A673 (cell line): ENCODE data around the gene NKX6-2. TPM values are rescaled to one million over a fixed set of nuclear protein-coding genes. Genes with fewer than 3 reads are reported as not detected.

Experiments
- BruUV-seq: library from RNA; stranded (reverse); fragments of 400-500 nt; replicated peaks from 2 replicates; lab custom pipeline; 2021; lab: Mats Ljungman, UMichigan
- CTCF ChIA-PET: fragments of 300-600 bp; sonication (Branson Sonifier 250); formaldehyde crosslinking; loops from one replicate; lab custom pipeline; 2022; ENCODE audit warnings: antibody characterized with exemption; lab: Charles Lee
- POLR2A ChIA-PET: fragments of 300-600 bp; sonication (Branson Sonifier 250); formaldehyde crosslinking; loops from one replicate; lab custom pipeline; 2022; ENCODE audit warnings: antibody characterized with exemption; ENCODE audit not compliant: low non-redundant PET; lab: Charles Lee
- DNase-seq: peaks from one replicate; pipeline ENCODE4 v3.0.0-alpha.2; 2015; ENCODE audit warnings: low spot score
- H3K27ac ChIP-seq: fragments of 200-600 bp; sonication (generic); 2 replicates; pipeline ENCODE4 v1.5.1; 2016; ENCODE audit warnings: mixed run types, low read depth, mild to moderate bottlenecking, mixed read lengths, antibody characterized with exemption, low read length; ENCODE audit not compliant: poor library complexity, severe bottlenecking
- H3K27me3 ChIP-seq: fragments of 200-600 bp; sonication (generic); replicated peaks from 2 replicates; pipeline ENCODE4 v1.6.1; 2017; ENCODE audit warnings: mixed run types, low read depth, mild to moderate bottlenecking, mixed read lengths, antibody characterized with exemption, low read length; ENCODE audit not compliant: insufficient read depth, poor library complexity
- H3K36me3 ChIP-seq: fragments of 200-600 bp; sonication (generic); 2 replicates; pipeline ENCODE4 v1.6.1; 2016; ENCODE audit warnings: mixed run types, mild to moderate bottlenecking, mixed read lengths, antibody characterized with exemption, low read length; ENCODE audit not compliant: insufficient read depth, poor library complexity, severe bottlenecking
- H3K4me1 ChIP-seq: fragments of 200-600 bp; sonication (generic); 2 replicates; pipeline ENCODE4 v1.6.1; 2017; ENCODE audit warnings: mixed run types, mild to moderate bottlenecking, mixed read lengths, antibody characterized with exemption, low read length; ENCODE audit not compliant: insufficient read depth, poor library complexity, severe bottlenecking
- H3K4me3 ChIP-seq: fragments of 200-600 bp; sonication (generic); 2 replicates; pipeline ENCODE4 v1.5.1; 2016; ENCODE audit warnings: low read depth, mixed run types, mild to moderate bottlenecking, mixed read lengths, low read length; ENCODE audit not compliant: poor library complexity, severe bottlenecking
- H3K9me3 ChIP-seq: fragments of 200-600 bp; sonication (generic); 2 replicates; pipeline ENCODE4 v1.6.1; 2016; ENCODE audit warnings: mixed run types, low read depth, mild to moderate bottlenecking, mixed read lengths, antibody characterized with exemption, low read length; ENCODE audit not compliant: poor library complexity, severe bottlenecking
- CTCF ChIP-seq: fragments of 300-800, 200-600 bp; sonication (generic); conservative IDR thresholded peaks from 2 replicates; pipeline ENCODE4 v1.5.1; 2017; ENCODE audit warnings: low read depth, mild to moderate bottlenecking, antibody characterized with exemption, low read length, moderate library complexity, mixed read lengths
- EZH2 ChIP-seq: fragments of 200-600 bp; sonication (generic); IDR thresholded peaks from 2 replicates; pipeline ENCODE4 v1.6.1; 2017; ENCODE audit warnings: borderline replicate concordance, low read depth, mild to moderate bottlenecking, mixed read lengths, antibody characterized with exemption, low read length; ENCODE audit not compliant: poor library complexity, severe bottlenecking
- intact Hi-C: fragments of 100-400 bp; cut with micrococcal nuclease; formaldehyde crosslinking; loops from one replicate; pipeline ENCODE4 v1.10.0; 2022; ENCODE audit not compliant: unreplicated experiment
- total RNA-seq: library from RNA; stranded (reverse); gene quantifications from 2 replicates; pipeline ENCODE4 v1.2.3, GENCODE V29; 2021

Gene NKX6-2
- total RNA-seq, 1 experiment from 2014 or later: not detected

GRCh38 chr10:132790934-132791829 lies 5.2 kb upstream of the NKX6-2 start:
- peaks cover 13% of the 10 kb centered on the region for H3K4me1 ChIP-seq
- no TSS peak for BruUV-seq
- H3K36me3 ChIP-seq: no peaks in the 10 kb centered on the region
- H3K9me3 ChIP-seq: no peaks in the 10 kb centered on the region
- intact Hi-C loops: loop anchor here (10.0 kb wide), 1 partner anchor 126 kb away; no protein-coding TSS in a partner anchor
- no peak for TF ChIP-seq EZH2
- TF ChIP-seq CTCF: no peak
- ChIA-PET CTCF (no interaction called here), POLR2A (no interaction called here)
- H3K4me3 ChIP-seq: no peak overlapping the region
- H3K27me3 ChIP-seq: peaks cover 72% of the 10 kb centered on the region
- H3K27ac ChIP-seq: no peak overlapping the region
- DNase-seq: peak; percentile 24

GRCh38 chr10:132790470-132790869 lies 4.5 kb upstream of the NKX6-2 start:
- ChIA-PET POLR2A (no interaction called here), CTCF (no interaction called here)
- intact Hi-C loops: loop anchor here (10.0 kb wide), 1 partner anchor 126 kb away; no protein-coding TSS in a partner anchor
- no peak for TF ChIP-seq CTCF
- TF ChIP-seq EZH2: no peak
- H3K36me3 ChIP-seq: no peaks in the 10 kb centered on the region
- peaks cover 70% of the 10 kb centered on the region for H3K27me3 ChIP-seq
- no peaks in the 10 kb centered on the region for H3K9me3 ChIP-seq
- no peak overlapping the region for H3K4me3 ChIP-seq
- peaks cover 13% of the 10 kb centered on the region for H3K4me1 ChIP-seq
- BruUV-seq: no TSS peak
- no peak overlapping the region for H3K27ac ChIP-seq
- no peak for DNase-seq

GRCh38 chr10:132789659-132790148 lies 3.8 kb upstream of the NKX6-2 start:
- CTCF ChIA-PET: no interaction called here
- Histone ChIP-seq H3K9me3 (no peaks in the 10 kb centered on the region), H3K36me3 (no peaks in the 10 kb centered on the region), H3K27me3 (peaks cover 72% of the 10 kb centered on the region), H3K4me3 (no peak overlapping the region), H3K4me1 (peaks cover 13% of the 10 kb centered on the region), H3K27ac (no peak overlapping the region)
- POLR2A ChIA-PET: no interaction called here
- intact Hi-C loops: loop anchor here (10.0 kb wide), 1 partner anchor 125 kb away; no protein-coding TSS in a partner anchor
- no TSS peak for BruUV-seq
- no peak for DNase-seq
- TF ChIP-seq CTCF (no peak), EZH2 (no peak)
